BLaER1 (cell line): ENCODE data around the gene KLK8.

Experiments used
- H3K27ac ChIP-seq: shearing (Covaris generic); formaldehyde crosslinking; 2 replicates; pipeline ENCODE4 v1.8.1; 2022
- H3K27me3 ChIP-seq: shearing (Covaris generic); formaldehyde crosslinking; 2 replicates; pipeline ENCODE4 v1.8.1; 2022
- H3K36me3 ChIP-seq: shearing (Covaris generic); formaldehyde crosslinking; 2 replicates; pipeline ENCODE4 v1.8.1; 2022
- H3K4me1 ChIP-seq: shearing (Covaris generic); formaldehyde crosslinking; 2 replicates; pipeline ENCODE4 v1.8.1; 2022
- H3K4me2 ChIP-seq: shearing (Covaris generic); formaldehyde crosslinking; 2 replicates; pipeline ENCODE4 v1.8.1; 2022
- H3K4me3 ChIP-seq: shearing (Covaris generic); formaldehyde crosslinking; 2 replicates; pipeline ENCODE4 v1.8.1; 2022
- H3K9ac ChIP-seq: shearing (Covaris generic); formaldehyde crosslinking; 2 replicates; pipeline ENCODE4 v1.8.1; 2022
- H3K9me3 ChIP-seq: shearing (Covaris generic); formaldehyde crosslinking; 2 replicates; pipeline ENCODE4 v1.8.1; 2022
- H4K20me1 ChIP-seq: shearing (Covaris generic); formaldehyde crosslinking; 2 replicates; pipeline ENCODE4 v1.8.1; 2022
- Cebpa-rat ChIP-seq: shearing (Covaris generic); IDR thresholded peaks from 2 replicates; pipeline ENCODE4 v1.8.1; 2022

Gene KLK8

GRCh38 chr19:51007488-51007887 is 6.1 kb upstream of the KLK8 start:
- no peak overlapping the region for H3K4me3 ChIP-seq

GRCh38 chr19:51006406-51006805 is 5.0 kb upstream of the KLK8 start:
- H3K4me2 ChIP-seq, result no peak overlapping the region
- no peak overlapping the region for H3K27ac ChIP-seq
- no peaks in the 10 kb centered on the region for H4K20me1 ChIP-seq
- no peaks in the 10 kb centered on the region for H3K27me3 ChIP-seq
- H3K4me1 ChIP-seq, result peaks cover 12% of the 10 kb centered on the region
- no peak overlapping the region for H3K9ac ChIP-seq
- TF ChIP-seq Cebpa-rat, result no peak
- H3K9me3 ChIP-seq, result no peaks in the 10 kb centered on the region
- no peaks in the 10 kb centered on the region for H3K36me3 ChIP-seq
- no peak overlapping the region for H3K4me3 ChIP-seq

More at GRCh38 chr19:51007488-51007887, 6.1 kb upstream of the KLK8 start:
- Histone ChIP-seq H3K9ac (no peak overlapping the region), H3K9me3 (no peaks in the 10 kb centered on the region), H3K27ac (no peak overlapping the region), H3K27me3 (no peaks in the 10 kb centered on the region), H3K36me3 (no peaks in the 10 kb centered on the region), H3K4me2 (no peak overlapping the region), H4K20me1 (no peaks in the 10 kb centered on the region), H3K4me1 (peaks cover 6% of the 10 kb centered on the region)
- no peak for TF ChIP-seq Cebpa-rat

GRCh38 chr19:51005248-51005647 is 3.8 kb upstream of the KLK8 start:
- Histone ChIP-seq H3K4me2 (no peak overlapping the region), H3K4me1 (peaks cover 12% of the 10 kb centered on the region), H3K4me3 (no peak overlapping the region), H3K36me3 (no peaks in the 10 kb centered on the region), H3K9me3 (no peaks in the 10 kb centered on the region), H3K9ac (no peak overlapping the region), H3K27ac (no peak overlapping the region), H3K27me3 (no peaks in the 10 kb centered on the region), H4K20me1 (no peaks in the 10 kb centered on the region)
- no peak for TF ChIP-seq Cebpa-rat

GRCh38 chr19:51003316-51003715 is 1.9 kb upstream of the KLK8 start:
- no peak for TF ChIP-seq Cebpa-rat
- H3K27me3 ChIP-seq, result no peaks in the 10 kb centered on the region
- H3K4me2 ChIP-seq, result no peak overlapping the region
- H4K20me1 ChIP-seq, result no peaks in the 10 kb centered on the region
- H3K9me3 ChIP-seq, result no peaks in the 10 kb centered on the region
- peaks cover 12% of the 10 kb centered on the region for H3K4me1 ChIP-seq
- no peak overlapping the region for H3K9ac ChIP-seq
- no peaks in the 10 kb centered on the region for H3K36me3 ChIP-seq
- H3K4me3 ChIP-seq, result no peak overlapping the region
- no peak overlapping the region for H3K27ac ChIP-seq

- Histone ChIP-seq H3K27ac (no peak overlapping the region), H4K20me1 (no peaks in the 10 kb centered on the region), H3K9ac (no peak overlapping the region), H3K36me3 (no peaks in the 10 kb centered on the region), H3K27me3 (no peaks in the 10 kb centered on the region), H3K4me3 (no peak overlapping the region), H3K4me2 (peak overlapping the region; percentile 42), H3K4me1 (peaks cover 12% of the 10 kb centered on the region), H3K9me3 (no peaks in the 10 kb centered on the region)
- no peak for TF ChIP-seq Cebpa-rat
These were observed 1.3 kb upstream of the KLK8 start for GRCh38 chr19:51002542-51003311.

GRCh38 chr19:51002089-51002532 is 707 bp upstream of the KLK8 start:
- H3K9ac ChIP-seq, result no peak overlapping the region
- H3K36me3 ChIP-seq, result no peaks in the 10 kb centered on the region
- no peaks in the 10 kb centered on the region for H3K9me3 ChIP-seq
- H3K4me1 ChIP-seq, result peaks cover 12% of the 10 kb centered on the region
- H3K4me2 ChIP-seq, result peak overlapping the region; percentile 42
- no peaks in the 10 kb centered on the region for H3K27me3 ChIP-seq
- no peak for TF ChIP-seq Cebpa-rat
- H4K20me1 ChIP-seq, result no peaks in the 10 kb centered on the region
- H3K27ac ChIP-seq, result no peak overlapping the region
- H3K4me3 ChIP-seq, result no peak overlapping the region

- TF ChIP-seq Cebpa-rat, result no peak
- Histone ChIP-seq H3K9ac (no peak overlapping the region), H3K4me2 (no peak overlapping the region), H3K36me3 (no peaks in the 10 kb centered on the region), H3K9me3 (no peaks in the 10 kb centered on the region), H3K27me3 (no peaks in the 10 kb centered on the region), H3K27ac (no peak overlapping the region), H3K4me1 (peaks cover 12% of the 10 kb centered on the region), H4K20me1 (no peaks in the 10 kb centered on the region), H3K4me3 (no peak overlapping the region)
These were observed 423 bp downstream of the KLK8 start for GRCh38 chr19:51000981-51001380.

- Histone ChIP-seq H3K27ac (no peak overlapping the region), H3K9me3 (no peaks in the 10 kb centered on the region), H3K4me1 (peaks cover 12% of the 10 kb centered on the region), H3K9ac (no peak overlapping the region), H3K4me3 (no peak overlapping the region), H4K20me1 (no peaks in the 10 kb centered on the region), H3K36me3 (no peaks in the 10 kb centered on the region), H3K4me2 (no peak overlapping the region), H3K27me3 (no peaks in the 10 kb centered on the region)
- TF ChIP-seq Cebpa-rat, result no peak
These were observed 978 bp downstream of the KLK8 start for GRCh38 chr19:51000426-51000825.

- H3K27ac ChIP-seq, result no peak overlapping the region
- no peaks in the 10 kb centered on the region for H3K36me3 ChIP-seq
- no peak overlapping the region for H3K9ac ChIP-seq
- no peaks in the 10 kb centered on the region for H4K20me1 ChIP-seq
- H3K9me3 ChIP-seq, result peaks cover 5% of the 10 kb centered on the region
- no peaks in the 10 kb centered on the region for H3K27me3 ChIP-seq
- no peak overlapping the region for H3K4me2 ChIP-seq
- no peak overlapping the region for H3K4me3 ChIP-seq
- peaks cover 12% of the 10 kb centered on the region for H3K4me1 ChIP-seq
- no peak for TF ChIP-seq Cebpa-rat
These were observed 2.7 kb downstream of the KLK8 start for GRCh38 chr19:50998686-50999085.

- Histone ChIP-seq H3K4me2 (no peak overlapping the region), H3K27ac (no peak overlapping the region), H3K27me3 (no peaks in the 10 kb centered on the region), H3K4me3 (no peak overlapping the region), H3K9me3 (peaks cover 5% of the 10 kb centered on the region), H3K9ac (no peak overlapping the region), H4K20me1 (no peaks in the 10 kb centered on the region), H3K36me3 (no peaks in the 10 kb centered on the region), H3K4me1 (peaks cover 12% of the 10 kb centered on the region)
- TF ChIP-seq Cebpa-rat, result no peak
These were observed 3.3 kb downstream of the KLK8 start for GRCh38 chr19:50998061-50998460.
